ENCODE data around the gene IER5.

DNA sequence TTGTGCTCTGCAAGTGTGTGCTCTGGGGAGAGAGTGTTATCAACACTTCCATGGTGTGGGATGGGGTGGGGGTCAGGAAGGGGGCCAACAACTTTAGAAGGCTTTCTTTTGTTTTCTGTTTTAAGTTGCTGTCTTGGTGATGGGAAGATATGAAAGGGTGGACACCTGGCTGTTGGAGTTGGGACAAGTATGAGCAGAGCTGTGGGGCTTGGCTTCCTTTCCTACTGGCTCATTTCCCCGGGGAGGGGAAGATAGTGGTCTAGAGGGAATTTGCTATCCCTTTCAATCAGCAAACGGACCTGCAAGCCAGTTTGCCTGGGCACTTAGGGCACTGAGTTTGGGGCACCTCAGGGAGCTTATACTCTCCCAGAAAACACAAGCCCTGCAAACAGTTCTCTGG, 19.2 kb downstream of the IER5 start:
- TF ChIP-seq, protein P1, sequence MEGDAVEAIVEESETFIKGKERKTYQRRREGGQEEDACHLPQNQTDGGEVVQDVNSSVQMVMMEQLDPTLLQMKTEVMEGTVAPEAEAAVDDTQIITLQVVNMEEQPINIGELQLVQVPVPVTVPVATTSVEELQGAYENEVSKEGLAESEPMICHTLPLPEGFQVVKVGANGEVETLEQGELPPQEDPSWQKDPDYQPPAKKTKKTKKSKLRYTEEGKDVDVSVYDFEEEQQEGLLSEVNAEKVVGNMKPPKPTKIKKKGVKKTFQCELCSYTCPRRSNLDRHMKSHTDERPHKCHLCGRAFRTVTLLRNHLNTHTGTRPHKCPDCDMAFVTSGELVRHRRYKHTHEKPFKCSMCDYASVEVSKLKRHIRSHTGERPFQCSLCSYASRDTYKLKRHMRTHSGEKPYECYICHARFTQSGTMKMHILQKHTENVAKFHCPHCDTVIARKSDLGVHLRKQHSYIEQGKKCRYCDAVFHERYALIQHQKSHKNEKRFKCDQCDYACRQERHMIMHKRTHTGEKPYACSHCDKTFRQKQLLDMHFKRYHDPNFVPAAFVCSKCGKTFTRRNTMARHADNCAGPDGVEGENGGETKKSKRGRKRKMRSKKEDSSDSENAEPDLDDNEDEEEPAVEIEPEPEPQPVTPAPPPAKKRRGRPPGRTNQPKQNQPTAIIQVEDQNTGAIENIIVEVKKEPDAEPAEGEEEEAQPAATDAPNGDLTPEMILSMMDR (IDR thresholded peaks at IDR 0.05), result no peak
- TF ChIP-seq POLR2AphosphoS5 (IDR thresholded peaks at IDR 0.05; ENCODE audit: low read depth, low read length) (no peak), SIN3A (IDR thresholded peaks at IDR 0.05; ENCODE audit: borderline replicate concordance, insufficient read depth, low read depth, low read length) (no peak)
